NB4 (cell line): ENCODE results near the gene ZNF618.

ENCODE experiments used
- POLR2A ChIP-seq: IDR thresholded peaks from 2 replicates; pipeline ENCODE4 v1.6.1; 2011; ENCODE audit warnings: mild to moderate bottlenecking; ENCODE audit not compliant: insufficient read length; ENCODE audit errors: extremely low read depth
- TF ChIP-seq, protein P1 (sequence below): IDR thresholded peaks from one replicate; pipeline ENCODE4 v1.5.1; 2012; ENCODE audit warnings: low read depth, low read length
- TF ChIP-seq, protein P2 (sequence below): IDR thresholded peaks from 2 replicates; pipeline ENCODE4 v1.6.1; 2011; ENCODE audit warnings: low read depth, low read length

DNA sequence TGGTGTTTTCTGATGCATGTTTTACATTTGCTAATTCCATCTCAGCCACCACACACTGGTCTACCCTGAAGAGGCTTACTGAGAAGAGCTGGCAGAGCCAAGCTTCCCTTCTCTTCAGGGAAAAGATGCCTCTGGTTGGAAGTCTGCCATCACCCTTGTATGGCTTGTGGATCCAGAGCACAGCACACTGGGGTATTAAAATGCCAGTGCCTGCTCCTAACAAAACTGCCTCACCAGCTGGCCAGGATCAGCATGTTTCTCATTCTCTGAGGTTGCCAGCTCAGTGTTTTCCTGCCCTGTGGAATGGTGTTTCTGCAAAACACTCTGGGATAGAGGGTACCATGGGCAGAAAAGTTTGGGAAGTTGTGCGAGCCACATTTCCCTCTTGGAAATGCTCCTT, 31.6 kb upstream of the ZNF618 start:
- TF ChIP-seq, protein P1, sequence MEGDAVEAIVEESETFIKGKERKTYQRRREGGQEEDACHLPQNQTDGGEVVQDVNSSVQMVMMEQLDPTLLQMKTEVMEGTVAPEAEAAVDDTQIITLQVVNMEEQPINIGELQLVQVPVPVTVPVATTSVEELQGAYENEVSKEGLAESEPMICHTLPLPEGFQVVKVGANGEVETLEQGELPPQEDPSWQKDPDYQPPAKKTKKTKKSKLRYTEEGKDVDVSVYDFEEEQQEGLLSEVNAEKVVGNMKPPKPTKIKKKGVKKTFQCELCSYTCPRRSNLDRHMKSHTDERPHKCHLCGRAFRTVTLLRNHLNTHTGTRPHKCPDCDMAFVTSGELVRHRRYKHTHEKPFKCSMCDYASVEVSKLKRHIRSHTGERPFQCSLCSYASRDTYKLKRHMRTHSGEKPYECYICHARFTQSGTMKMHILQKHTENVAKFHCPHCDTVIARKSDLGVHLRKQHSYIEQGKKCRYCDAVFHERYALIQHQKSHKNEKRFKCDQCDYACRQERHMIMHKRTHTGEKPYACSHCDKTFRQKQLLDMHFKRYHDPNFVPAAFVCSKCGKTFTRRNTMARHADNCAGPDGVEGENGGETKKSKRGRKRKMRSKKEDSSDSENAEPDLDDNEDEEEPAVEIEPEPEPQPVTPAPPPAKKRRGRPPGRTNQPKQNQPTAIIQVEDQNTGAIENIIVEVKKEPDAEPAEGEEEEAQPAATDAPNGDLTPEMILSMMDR = no peak
- TF ChIP-seq, protein P2, sequence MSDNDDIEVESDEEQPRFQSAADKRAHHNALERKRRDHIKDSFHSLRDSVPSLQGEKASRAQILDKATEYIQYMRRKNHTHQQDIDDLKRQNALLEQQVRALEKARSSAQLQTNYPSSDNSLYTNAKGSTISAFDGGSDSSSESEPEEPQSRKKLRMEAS = no peak
- TF ChIP-seq POLR2A = no peak
